ENCODE measurements around the gene LHX4.

- TF ChIP-seq CTCF (IDR thresholded peaks at IDR 0.05) (no peak), POLR2A (IDR thresholded peaks at IDR 0.05) (no peak), POLR2AphosphoS5 (IDR thresholded peaks at IDR 0.05) (no peak), EP300 (IDR thresholded peaks at IDR 0.05) (no peak)
These were observed 58.9 kb downstream of the LHX4 start for GRCh38 chr1:180288940-180289339.
